Breast epithelium (tissue), 4 donors: ENCODE data around the gene LY86. TPM values are rescaled to one million over a fixed set of nuclear protein-coding genes. Genes with fewer than 3 reads are reported as not detected.
A peak's percentile ranks its signal among the peaks of the same experiment; 100 is the strongest.

Source experiments
- DNase-seq, 2 donors: peaks; one replicate each; pipeline ENCODE4 v3.0.0-alpha.2; 2019; ENCODE audit warnings: low spot score in 2 of 2
- H3K27ac ChIP-seq, 2 donors: fragments of 200-600 bp; sonication (generic) in 1 of 2; one replicate each; pipeline ENCODE4 v1.5.1; 2016 to 2019; ENCODE audit warnings: mild to moderate bottlenecking in 1 of 2
- H3K27me3 ChIP-seq, 2 donors: fragments of 200-600 bp; sonication (generic) in 1 of 2; one replicate each; pipeline versions ENCODE4 v1.5.1 to v1.6.0; 2017 to 2019; ENCODE audit warnings: control low read depth in 1 of 2, mild to moderate bottlenecking in 1 of 2
- H3K36me3 ChIP-seq: fragments of 200-600 bp; one replicate; pipeline ENCODE4 v1.5.1; 2019
- H3K4me1 ChIP-seq, 2 donors: fragments of 200-600 bp; sonication (generic); one replicate each; pipeline ENCODE4 v1.5.1; 2016 to 2019; ENCODE audit warnings: control low read depth in 1 of 2
- H3K4me3 ChIP-seq, 3 donors: fragments of 200-600 bp; sonication (generic); 1 replicate in 2 of 3; 2 replicates in 1 of 3; pipeline ENCODE4 v1.5.1; 2016 to 2019; ENCODE audit warnings: mild to moderate bottlenecking in 3 of 3, moderate library complexity in 2 of 3
- H3K9me3 ChIP-seq, 2 donors: fragments of 200-600 bp; sonication (generic) in 1 of 2; one replicate each; pipeline ENCODE4 v1.5.1; 2016 to 2019; ENCODE audit warnings: control low read depth in 1 of 2
- CTCF ChIP-seq, 3 donors: fragments of 450-650 bp; IDR thresholded peaks; one replicate each; pipeline ENCODE4 v1.5.1; 2016 to 2017; ENCODE audit warnings: antibody characterized with exemption in 3 of 3, mild to moderate bottlenecking in 3 of 3, moderate library complexity in 3 of 3
- POLR2A ChIP-seq: fragments of 450-650 bp; IDR thresholded peaks from one replicate; pipeline ENCODE4 v1.6.1; 2016; ENCODE audit warnings: antibody characterized with exemption, mild to moderate bottlenecking, moderate library complexity
- POLR2AphosphoS5 ChIP-seq, 3 donors: sonication (generic); formaldehyde crosslinking; IDR thresholded peaks; one replicate each; pipeline ENCODE4 v1.6.1; 2017; ENCODE audit warnings: antibody characterized with exemption in 3 of 3
- intact Hi-C: fragments of 100-400 bp; cut with DNase I; formaldehyde crosslinking; loops from one replicate; pipeline ENCODE4 v1.15.1; 2023; ENCODE audit warnings: low total_unique reads
- total RNA-seq, 3 donors: library from RNA; depleted of rRNA; stranded (reverse); fragments of >200 nt; gene quantifications; one replicate each; pipeline ENCODE4 v1.1.0, GENCODE V29; 2016

LY86 gene
- total RNA-seq, 3 donors from 2014 or later: 3.3 to 8.3 (median 3.4) TPM

DNA sequence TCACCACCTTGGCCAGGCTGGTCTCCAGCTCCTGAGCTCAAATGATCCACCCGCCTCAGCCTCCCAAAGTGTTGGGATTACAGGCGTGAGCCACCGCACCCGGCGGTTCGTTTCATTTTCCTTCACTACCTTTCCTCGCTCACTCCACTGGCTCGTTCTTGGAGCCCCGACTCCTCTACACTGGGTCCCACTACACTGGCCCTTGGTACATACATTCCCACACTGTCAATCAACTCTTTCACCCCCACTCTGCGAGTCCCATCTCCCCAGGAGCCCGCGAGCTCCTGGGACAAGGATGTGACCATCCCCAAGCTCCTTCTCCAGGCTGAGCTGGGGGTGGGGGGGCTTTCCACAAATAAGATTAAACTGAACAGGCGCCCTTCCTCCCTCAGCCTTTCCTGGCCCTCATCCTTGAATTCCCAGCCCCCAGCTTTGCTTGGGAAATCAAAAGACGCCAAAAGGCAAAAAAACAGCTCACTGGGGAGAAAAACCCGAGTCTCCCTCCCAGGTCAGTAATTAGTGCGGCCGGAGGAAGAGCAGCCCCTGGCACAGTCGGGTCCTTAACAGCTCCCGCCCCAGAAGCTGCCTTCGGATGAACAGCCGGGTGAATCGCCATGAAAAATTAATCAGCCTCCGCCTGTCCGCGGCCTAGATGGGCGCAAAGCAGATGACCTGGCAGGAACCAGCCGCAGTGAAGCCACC, 42.8 kb upstream of the LY86 start:
- Histone ChIP-seq H3K36me3 (no peaks in the 10 kb centered on the region), H3K27ac (peak overlapping the region in 1 of 2 donors; percentile 45), H3K9me3 (no peaks in the 10 kb centered on the region), H3K27me3 (peaks cover 0 to 6% of the 10 kb centered on the region in 2 donors), H3K4me1 (peaks cover 0 to 6% of the 10 kb centered on the region in 2 donors), H3K4me3 (peak overlapping the region; percentile 43 to 68 (median 51))
- intact Hi-C loops: no loop called here
- no peak for DNase-seq
- TF ChIP-seq CTCF (IDR thresholded peaks at IDR 0.05): no peak
- no peak for TF ChIP-seq POLR2A

- DNase-seq: no peak
- intact Hi-C loops: no loop called here
- Histone ChIP-seq H3K4me1 (peaks cover 0 to 6% of the 10 kb centered on the region in 2 donors), H3K27ac (peak overlapping the region in 1 of 2 donors; percentile 45), H3K27me3 (peaks cover 0 to 6% of the 10 kb centered on the region in 2 donors), H3K9me3 (no peaks in the 10 kb centered on the region), H3K4me3 (peak overlapping the region; percentile 43 to 68 (median 51)), H3K36me3 (no peaks in the 10 kb centered on the region)
- TF ChIP-seq CTCF (IDR thresholded peaks at IDR 0.05): no peak
- TF ChIP-seq POLR2AphosphoS5 (IDR thresholded peaks at IDR 0.05): no peak
- TF ChIP-seq POLR2A: no peak
Measured at GRCh38 chr6:6546318-6547109, 42.0 kb upstream of the LY86 start.

GRCh38 chr6:6547110-6547879, 41.2 kb upstream of the LY86 start:
- TF ChIP-seq CTCF (IDR thresholded peaks at IDR 0.05): peak; percentile 92 to 96 (median 93)
- no peak for TF ChIP-seq POLR2AphosphoS5 (IDR thresholded peaks at IDR 0.05)
- no peaks in the 10 kb centered on the region for H3K9me3 ChIP-seq
- peak overlapping the region; percentile 43 to 68 (median 51) for H3K4me3 ChIP-seq
- H3K4me1 ChIP-seq: peaks cover 0 to 6% of the 10 kb centered on the region in 2 donors
- H3K27ac ChIP-seq: no peak overlapping the region
- peak; percentile 85 to 91 for DNase-seq
- intact Hi-C loops: no loop called here
- peaks cover 0 to 6% of the 10 kb centered on the region in 2 donors for H3K27me3 ChIP-seq
- H3K36me3 ChIP-seq: no peaks in the 10 kb centered on the region

DNA sequence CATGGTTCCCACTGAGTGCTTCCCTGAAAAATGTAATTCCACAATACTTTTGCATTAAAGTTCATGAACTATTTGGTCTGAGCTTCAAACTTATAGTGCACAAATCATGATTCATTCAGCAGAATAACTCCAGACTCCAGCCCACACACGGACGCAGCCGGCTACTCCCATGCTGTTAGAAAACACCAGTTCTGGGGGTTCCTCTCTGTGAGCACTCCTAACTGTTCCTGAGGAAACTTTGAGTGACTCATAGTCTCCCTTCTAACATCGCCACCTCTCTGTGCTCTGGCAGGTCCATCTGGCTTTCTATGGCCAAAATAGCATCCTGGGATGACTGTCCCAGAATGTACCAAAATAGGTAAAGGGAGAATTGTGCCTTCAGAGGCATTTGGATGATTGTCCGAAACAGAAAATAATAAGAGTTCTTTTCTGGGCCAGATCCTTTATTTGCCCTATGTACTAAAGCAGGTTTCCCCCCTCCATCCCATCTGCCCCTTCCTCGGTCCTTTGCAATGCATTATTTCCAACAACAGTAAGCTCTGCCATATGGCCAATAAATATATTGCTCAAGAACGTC, 32.3 kb upstream of the LY86 start:
- no peak overlapping the region for H3K27ac ChIP-seq
- no peaks in the 10 kb centered on the region for H3K9me3 ChIP-seq
- no peak for DNase-seq
- no peaks in the 10 kb centered on the region for H3K4me1 ChIP-seq
- intact Hi-C loops: no loop called here
- H3K4me3 ChIP-seq: no peak overlapping the region
- TF ChIP-seq POLR2AphosphoS5 (IDR thresholded peaks at IDR 0.05): no peak
- TF ChIP-seq CTCF (IDR thresholded peaks at IDR 0.05): no peak
- no peak for TF ChIP-seq POLR2A
- no peaks in the 10 kb centered on the region for H3K36me3 ChIP-seq
- peaks cover 0 to 9% of the 10 kb centered on the region in 2 donors for H3K27me3 ChIP-seq
